Esophagus squamous epithelium (tissue), 4 donors: Measurements from ENCODE around the gene CARM1.

Experiments
- POLR2A ChIP-seq, 4 donors: fragments of 450-650 bp; IDR thresholded peaks; one replicate each; pipeline ENCODE4 v1.6.1; 2017; ENCODE audit warnings: antibody characterized with exemption in 4 of 4, mild to moderate bottlenecking in 4 of 4, moderate library complexity in 3 of 4
- TF ChIP-seq, protein P1 (sequence below), 6 experiments: fragments of 450-650 bp in 4 of 6; fragments of 200-600 bp in 2 of 6; sonication (generic) in 2 of 6; IDR thresholded peaks; one replicate each; pipeline ENCODE4 v1.5.1; 2016 to 2019; ENCODE audit warnings: antibody characterized with exemption in 6 of 6, mild to moderate bottlenecking in 4 of 6, moderate library complexity in 4 of 6

DNA sequence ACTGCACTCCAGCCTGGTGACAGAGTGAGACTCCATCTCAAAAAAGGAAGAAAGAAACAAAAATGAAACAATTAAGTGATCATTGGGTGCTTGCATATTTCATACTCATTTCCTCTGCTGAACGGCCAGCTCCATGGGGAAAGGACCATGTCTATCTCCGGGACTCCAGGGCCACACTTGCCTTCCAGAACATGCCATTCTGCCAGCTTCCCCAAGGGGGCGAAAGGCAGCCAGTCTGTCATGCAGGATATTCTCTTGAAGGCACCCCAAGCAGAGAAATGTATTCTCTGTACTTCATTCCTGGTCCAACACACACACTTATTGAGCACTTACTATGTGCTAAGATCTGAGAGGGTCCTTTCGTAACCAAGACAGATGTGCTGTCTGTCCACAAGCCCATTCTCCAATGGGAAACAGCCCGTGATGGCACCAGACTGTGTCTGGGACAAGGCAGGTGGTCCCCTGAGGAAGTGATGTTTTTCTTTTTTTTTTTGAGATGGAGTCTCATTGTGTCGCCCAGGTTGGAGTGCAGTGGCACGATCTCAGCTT lies 10.2 kb upstream of the CARM1 start:
- TF ChIP-seq, protein P1, sequence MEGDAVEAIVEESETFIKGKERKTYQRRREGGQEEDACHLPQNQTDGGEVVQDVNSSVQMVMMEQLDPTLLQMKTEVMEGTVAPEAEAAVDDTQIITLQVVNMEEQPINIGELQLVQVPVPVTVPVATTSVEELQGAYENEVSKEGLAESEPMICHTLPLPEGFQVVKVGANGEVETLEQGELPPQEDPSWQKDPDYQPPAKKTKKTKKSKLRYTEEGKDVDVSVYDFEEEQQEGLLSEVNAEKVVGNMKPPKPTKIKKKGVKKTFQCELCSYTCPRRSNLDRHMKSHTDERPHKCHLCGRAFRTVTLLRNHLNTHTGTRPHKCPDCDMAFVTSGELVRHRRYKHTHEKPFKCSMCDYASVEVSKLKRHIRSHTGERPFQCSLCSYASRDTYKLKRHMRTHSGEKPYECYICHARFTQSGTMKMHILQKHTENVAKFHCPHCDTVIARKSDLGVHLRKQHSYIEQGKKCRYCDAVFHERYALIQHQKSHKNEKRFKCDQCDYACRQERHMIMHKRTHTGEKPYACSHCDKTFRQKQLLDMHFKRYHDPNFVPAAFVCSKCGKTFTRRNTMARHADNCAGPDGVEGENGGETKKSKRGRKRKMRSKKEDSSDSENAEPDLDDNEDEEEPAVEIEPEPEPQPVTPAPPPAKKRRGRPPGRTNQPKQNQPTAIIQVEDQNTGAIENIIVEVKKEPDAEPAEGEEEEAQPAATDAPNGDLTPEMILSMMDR (IDR thresholded peaks at IDR 0.05) = peak in 4 of 6 experiments; percentile 29 to 60 (median 40)
- no peak for TF ChIP-seq POLR2A (IDR thresholded peaks at IDR 0.05)
